ENCODE data around the gene BTBD6. TPM values are rescaled to one million over a fixed set of nuclear protein-coding genes. Genes with fewer than 3 reads are reported as not detected.

BTBD6 gene
- total and polyA plus RNA-seq, 2 donors (not counting 1 experiment from before 2014, with no cell fraction given): 31.9 to 49.9 TPM

GRCh38 chr14:105280525-105280924, 32.2 kb downstream of the BTBD6 start:
- peaks cover 8% of the 10 kb centered on the region for H3K79me2 ChIP-seq (ENCODE audit: control insufficient read depth, insufficient read depth, low read length)
- no peak overlapping the region for H3K9ac ChIP-seq (ENCODE audit: insufficient read depth, low read length)
- no peaks in the 10 kb centered on the region for H3K4me1 ChIP-seq (ENCODE audit: control insufficient read depth, extremely low read depth, insufficient read depth, low read length)
- no peak for TF ChIP-seq CTCF (conservative IDR thresholded peaks at IDR 0.05 in 1 of 2, IDR thresholded peaks at IDR 0.05 in 1 of 2; ENCODE audit: low read depth in 1 of 2, low read length in 2 of 2)
- TF ChIP-seq EZH2 (IDR thresholded peaks at IDR 0.05; ENCODE audit: low read length, missing control alignments): no peak
- no peak overlapping the region for H2AFZ ChIP-seq (ENCODE audit: low read length)
- H3K4me3 ChIP-seq (replicated peaks in 1 of 4; ENCODE audit: control extremely low read depth in 1 of 4, insufficient read depth in 1 of 4, low read depth in 3 of 4, low read length in 4 of 4): no peak overlapping the region
- no peaks in the 10 kb centered on the region for H4K20me1 ChIP-seq (ENCODE audit: control insufficient read depth, extremely low read depth, insufficient read depth, low read length)
- H3K27me3 ChIP-seq (ENCODE audit: control insufficient read depth, insufficient read depth, low read length): no peaks in the 10 kb centered on the region
- no peak for DNase-seq (ENCODE audit: low read depth in 2 of 2)
- H3K9me3 ChIP-seq (ENCODE audit: control insufficient read depth, insufficient read depth, low read depth, low read length): no peaks in the 10 kb centered on the region
- H3K27ac ChIP-seq (ENCODE audit: insufficient read depth, low read length): no peak overlapping the region
- no peaks in the 10 kb centered on the region for H3K36me3 ChIP-seq (ENCODE audit: control insufficient read depth, insufficient read depth, low read length)
- H3K4me2 ChIP-seq (ENCODE audit: extremely low read depth, insufficient read depth, low read length): no peak overlapping the region

GRCh38 chr14:105281371-105282097, 33.2 kb downstream of the BTBD6 start:
- no peaks in the 10 kb centered on the region for H3K4me1 ChIP-seq (ENCODE audit: control insufficient read depth, extremely low read depth, insufficient read depth, low read length)
- TF ChIP-seq CTCF (conservative IDR thresholded peaks at IDR 0.05 in 1 of 2, IDR thresholded peaks at IDR 0.05 in 1 of 2; ENCODE audit: low read depth in 1 of 2, low read length in 2 of 2) (peak; percentile 79 to 84), EZH2 (IDR thresholded peaks at IDR 0.05; ENCODE audit: low read length, missing control alignments) (no peak)
- H4K20me1 ChIP-seq (ENCODE audit: control insufficient read depth, extremely low read depth, insufficient read depth, low read length): no peaks in the 10 kb centered on the region
- peaks cover 8% of the 10 kb centered on the region for H3K79me2 ChIP-seq (ENCODE audit: control insufficient read depth, insufficient read depth, low read length)
- no peak overlapping the region for H2AFZ ChIP-seq (ENCODE audit: low read length)
- H3K27ac ChIP-seq (ENCODE audit: insufficient read depth, low read length): no peak overlapping the region
- no peaks in the 10 kb centered on the region for H3K27me3 ChIP-seq (ENCODE audit: control insufficient read depth, insufficient read depth, low read length)
- H3K9me3 ChIP-seq (ENCODE audit: control insufficient read depth, insufficient read depth, low read depth, low read length): no peaks in the 10 kb centered on the region
- DNase-seq (ENCODE audit: low read depth in 2 of 2): peak; percentile 67 to 80
- H3K36me3 ChIP-seq (ENCODE audit: control insufficient read depth, insufficient read depth, low read length): no peaks in the 10 kb centered on the region
- no peak overlapping the region for H3K4me3 ChIP-seq (replicated peaks in 1 of 4; ENCODE audit: control extremely low read depth in 1 of 4, insufficient read depth in 1 of 4, low read depth in 3 of 4, low read length in 4 of 4)
- H3K4me2 ChIP-seq (ENCODE audit: extremely low read depth, insufficient read depth, low read length): no peak overlapping the region
- no peak overlapping the region for H3K9ac ChIP-seq (ENCODE audit: insufficient read depth, low read length)

- Histone ChIP-seq H3K4me2 (ENCODE audit: extremely low read depth, insufficient read depth, low read length) (no peak overlapping the region), H3K79me2 (ENCODE audit: control insufficient read depth, insufficient read depth, low read length) (peaks cover 8% of the 10 kb centered on the region), H3K9ac (ENCODE audit: insufficient read depth, low read length) (no peak overlapping the region)
Measured at GRCh38 chr14:105282098-105282725, 33.9 kb downstream of the BTBD6 start.

More at GRCh38 chr14:105282098-105282725, 33.9 kb downstream of the BTBD6 start:
- DNase-seq (ENCODE audit: low read depth in 2 of 2): no peak
- Histone ChIP-seq H4K20me1 (ENCODE audit: control insufficient read depth, extremely low read depth, insufficient read depth, low read length) (no peaks in the 10 kb centered on the region), H3K27ac (ENCODE audit: insufficient read depth, low read length) (no peak overlapping the region), H3K4me3 (replicated peaks in 1 of 4; ENCODE audit: control extremely low read depth in 1 of 4, insufficient read depth in 1 of 4, low read depth in 3 of 4, low read length in 4 of 4) (no peak overlapping the region), H3K27me3 (ENCODE audit: control insufficient read depth, insufficient read depth, low read length) (no peaks in the 10 kb centered on the region), H3K4me1 (ENCODE audit: control insufficient read depth, extremely low read depth, insufficient read depth, low read length) (no peaks in the 10 kb centered on the region), H2AFZ (ENCODE audit: low read length) (no peak overlapping the region), H3K36me3 (ENCODE audit: control insufficient read depth, insufficient read depth, low read length) (no peaks in the 10 kb centered on the region), H3K9me3 (ENCODE audit: control insufficient read depth, insufficient read depth, low read depth, low read length) (no peaks in the 10 kb centered on the region)
- no peak for TF ChIP-seq CTCF (conservative IDR thresholded peaks at IDR 0.05 in 1 of 2, IDR thresholded peaks at IDR 0.05 in 1 of 2; ENCODE audit: low read depth in 1 of 2, low read length in 2 of 2)
- no peak for TF ChIP-seq EZH2 (IDR thresholded peaks at IDR 0.05; ENCODE audit: low read length, missing control alignments)
